GM12878 (cell line): ENCODE results near the gene NOP56. TPM values are rescaled to one million over a fixed set of nuclear protein-coding genes. Genes with fewer than 3 reads are reported as not detected.
A peak's percentile ranks its signal among the peaks of the same experiment; 100 is the strongest.

Experiments
- ATAC-seq: fragments of 200-7000 bp; cut with Tn5 transposase; 3 replicates; pipeline ENCODE4 v1.9.1; 2020; ENCODE audit warnings: mild to moderate bottlenecking, moderate library complexity
- BruUV-seq: library from RNA; stranded (reverse); fragments of 400-500 nt; replicated peaks from 2 replicates; lab custom pipeline; 2021; lab: Mats Ljungman, UMichigan
- CTCF ChIA-PET: fragments of 300-600 bp; sonication (Branson Sonifier 250); formaldehyde crosslinking; extraction: SDS; loops from one replicate; lab custom pipeline; 2021; ENCODE audit warnings: inconsistent platforms; lab: Yijun Ruan, JAX
- POLR2A ChIA-PET: fragments of 350-600 bp; formaldehyde crosslinking; extraction: SDS; loops from one replicate; lab custom pipeline; 2021; ENCODE audit warnings: inconsistent platforms; lab: Charles Lee
- RAD21 ChIA-PET: fragments of 300-600 bp; sonication (Branson Sonifier 250); formaldehyde crosslinking; loops from one replicate; lab custom pipeline; 2023; ENCODE audit warnings: antibody characterized with exemption; ENCODE audit not compliant: unreplicated experiment; lab: Charles Lee
- SMC1A ChIA-PET: fragments of 300-600 bp; sonication (Branson Sonifier 250); formaldehyde crosslinking; loops from one replicate; lab custom pipeline; 2023; ENCODE audit not compliant: unreplicated experiment, uncharacterized antibody; lab: Charles Lee
- DNase-seq: peaks from one replicate; pipeline ENCODE4 v3.0.0-alpha.2; 2011; ENCODE audit warnings: low read depth, low spot score
- FAIRE-seq: peaks from 3 replicates; lab custom pipeline; 2011; peaks lifted over from hg19 to GRCh38; lab: Jason Lieb, UNC
- H2AFZ ChIP-seq: 2 replicates; pipeline ENCODE4 v1.6.0; 2011; ENCODE audit warnings: low read depth, low read length, control low read depth; ENCODE audit not compliant: control insufficient read depth
- H3K27ac ChIP-seq: 2 replicates; pipeline ENCODE4 v1.5.1; 2011; ENCODE audit warnings: control low read depth; ENCODE audit not compliant: control insufficient read depth, insufficient read depth
- H3K27me3 ChIP-seq, 2 experiments: replicated peaks in 1 of 2; 2 replicates each; pipeline versions ENCODE4 v1.6.0 to v1.6.1; 2011; ENCODE audit warnings: low read length in 1 of 2; ENCODE audit not compliant: control insufficient read depth in 2 of 2, insufficient read depth in 2 of 2
- H3K36me3 ChIP-seq, 2 experiments: 2 replicates each; pipeline ENCODE4 v1.5.1; 2011; ENCODE audit warnings: low read length in 1 of 2; ENCODE audit not compliant: control insufficient read depth in 2 of 2, insufficient read depth in 2 of 2
- H3K4me1 ChIP-seq: 2 replicates; pipeline ENCODE4 v1.6.1; 2011; ENCODE audit warnings: mild to moderate bottlenecking, low read length, moderate library complexity, mixed read lengths; ENCODE audit not compliant: control insufficient read depth, insufficient read depth
- H3K4me2 ChIP-seq: 2 replicates; pipeline ENCODE4 v1.6.0; 2011; ENCODE audit warnings: control low read depth; ENCODE audit not compliant: control insufficient read depth, insufficient read depth
- H3K4me3 ChIP-seq: fragments of 200-600 bp; sonication (generic); 2 replicates; pipeline ENCODE4 v1.5.1; 2016
- H3K79me2 ChIP-seq: 2 replicates; pipeline ENCODE4 v1.6.0; 2011; ENCODE audit warnings: low read length; ENCODE audit not compliant: control insufficient read depth, insufficient read depth
- H3K9ac ChIP-seq: 2 replicates; pipeline ENCODE4 v1.8.0; 2011; ENCODE audit warnings: low read length, control low read depth, mixed read lengths; ENCODE audit not compliant: control insufficient read depth, insufficient read depth
- H3K9me3 ChIP-seq: replicated peaks from 3 replicates; pipeline ENCODE4 v1.5.1; 2011; ENCODE audit warnings: mild to moderate bottlenecking, low read length; ENCODE audit not compliant: control insufficient read depth, insufficient read depth
- H4K20me1 ChIP-seq: 2 replicates; pipeline ENCODE4 v1.6.0; 2011; ENCODE audit not compliant: control insufficient read depth, insufficient read depth
- BACH1 ChIP-seq: fragments of 450-650 bp; IDR thresholded peaks from 2 replicates; pipeline ENCODE4 v1.6.1; 2017; ENCODE audit warnings: mild to moderate bottlenecking, borderline replicate concordance
- CREM ChIP-seq: IDR thresholded peaks from 2 replicates; pipeline ENCODE4 v1.6.1; 2014; ENCODE audit warnings: antibody characterized with exemption, low read depth
- IRF4 ChIP-seq: IDR thresholded peaks from 2 replicates; pipeline ENCODE4 v1.6.1; 2011; ENCODE audit warnings: low read depth, low read length
- KAT2A ChIP-seq: conservative IDR thresholded peaks from 2 replicates; pipeline ENCODE4 v1.6.1; 2011; ENCODE audit warnings: low read depth, low read length; ENCODE audit not compliant: control insufficient read depth
- MEF2A ChIP-seq: IDR thresholded peaks from 2 replicates; pipeline ENCODE4 v1.6.1; 2011; ENCODE audit warnings: low read depth, mild to moderate bottlenecking, low read length, moderate library complexity; ENCODE audit not compliant: insufficient read depth
- MXI1 ChIP-seq: fragments of 150-350 bp; IDR thresholded peaks from 2 replicates; pipeline ENCODE4 v1.6.1; 2011; ENCODE audit warnings: low read depth, mild to moderate bottlenecking, inconsistent platforms, low read length, improper control_type of control experiment
- NFXL1 ChIP-seq: fragments of 450-650 bp; IDR thresholded peaks from 2 replicates; pipeline ENCODE4 v1.6.1; 2017; ENCODE audit warnings: antibody characterized with exemption, mild to moderate bottlenecking, borderline replicate concordance
- RFX5 ChIP-seq: IDR thresholded peaks from 2 replicates; pipeline ENCODE4 v1.6.1; 2011; ENCODE audit warnings: low read depth, low read length, improper control_type of control experiment
- SMARCA5 ChIP-seq: fragments of 450-650 bp; IDR thresholded peaks from 2 replicates; pipeline ENCODE4 v1.6.1; 2017; ENCODE audit warnings: mild to moderate bottlenecking
- TBL1XR1 ChIP-seq: IDR thresholded peaks from 2 replicates; pipeline ENCODE4 v1.6.1; 2012; ENCODE audit warnings: low read depth, low read length, improper control_type of control experiment
- ZBED1 ChIP-seq: IDR thresholded peaks from 2 replicates; pipeline ENCODE4 v1.6.1; 2016; ENCODE audit warnings: borderline replicate concordance
- WGBS: methylation state at CpG from one replicate; pipeline ENCODE4 v1.1.6; 2016; ENCODE audit warnings: low lambda C conversion rate; ENCODE audit not compliant: insufficient replicate concordance, insufficient coverage; ENCODE audit errors: missing lambda C conversion rate; 5-methylcytosine and 5-hydroxymethylcytosine counted together
- in situ Hi-C: fragments of 300-500 bp; cut with MboI; formaldehyde crosslinking; loops from 9 replicates; pipeline ENCODE4 v1.14.3; 2018; ENCODE audit warnings: mixed read lengths
- intact Hi-C: fragments of 100-400 bp; cut with micrococcal nuclease; formaldehyde crosslinking; loops from one replicate; pipeline ENCODE4 v1.14.2; 2022; ENCODE audit not compliant: unreplicated experiment
- polyA plus RNA-seq, 11 experiments: library from polyadenylated mRNA; depleted of rRNA in 4 of 11; unstranded in 6 of 11; stranded (reverse) in 5 of 11; fragments of >200 nt; fragmentation: Nextera tagmentation in 4 of 11; fragmentation: Illumina TruSeq in 1 of 11; extraction: Ambion mirVana in 4 of 11; extraction: Trizol in 1 of 11; gene quantifications; 1 replicate in 1 of 11; 2 replicates in 10 of 11; pipeline versions ENCODE4 v1.2.1 to v1.2.3, GENCODE V29; 2011 to 2016; ENCODE audit warnings: inconsistent platforms in 2 of 11, missing spikeins in 2 of 11, low read depth in 1 of 11
- total RNA-seq, 4 experiments: library from RNA; depleted of rRNA in 3 of 4; stranded (reverse); fragments of >200 nt in 3 of 4; fragmentation: Illumina TruSeq in 1 of 4; extraction: Trizol in 1 of 4; gene quantifications; 2 replicates each; pipeline versions ENCODE4 v1.2.1 to v1.2.3, GENCODE V29; 2013 to 2021
- TF ChIP-seq, protein P1 (sequence below): IDR thresholded peaks from 2 replicates; pipeline ENCODE4 v1.6.1; 2011; ENCODE audit warnings: low read depth, mild to moderate bottlenecking, low read length, moderate library complexity, borderline replicate concordance; ENCODE audit errors: extremely low read depth
- TF ChIP-seq, protein P2 (sequence below): fragments of 150-350 bp; IDR thresholded peaks from 2 replicates; pipeline ENCODE4 v1.6.1; 2014; ENCODE audit warnings: mild to moderate bottlenecking, low read depth, low read length
- TF ChIP-seq, protein P3 (sequence below): fragments of 450-650 bp; IDR thresholded peaks from 2 replicates; pipeline ENCODE4 v1.6.1; 2016; ENCODE audit warnings: mild to moderate bottlenecking, moderate library complexity, borderline replicate concordance

The NOP56 gene
- total and polyA plus RNA-seq, 10 of the 15 experiments (the other 5 are each of a cell fraction or from before 2014, with no cell fraction given), result 254 to 550 (median 464) TPM

DNA sequence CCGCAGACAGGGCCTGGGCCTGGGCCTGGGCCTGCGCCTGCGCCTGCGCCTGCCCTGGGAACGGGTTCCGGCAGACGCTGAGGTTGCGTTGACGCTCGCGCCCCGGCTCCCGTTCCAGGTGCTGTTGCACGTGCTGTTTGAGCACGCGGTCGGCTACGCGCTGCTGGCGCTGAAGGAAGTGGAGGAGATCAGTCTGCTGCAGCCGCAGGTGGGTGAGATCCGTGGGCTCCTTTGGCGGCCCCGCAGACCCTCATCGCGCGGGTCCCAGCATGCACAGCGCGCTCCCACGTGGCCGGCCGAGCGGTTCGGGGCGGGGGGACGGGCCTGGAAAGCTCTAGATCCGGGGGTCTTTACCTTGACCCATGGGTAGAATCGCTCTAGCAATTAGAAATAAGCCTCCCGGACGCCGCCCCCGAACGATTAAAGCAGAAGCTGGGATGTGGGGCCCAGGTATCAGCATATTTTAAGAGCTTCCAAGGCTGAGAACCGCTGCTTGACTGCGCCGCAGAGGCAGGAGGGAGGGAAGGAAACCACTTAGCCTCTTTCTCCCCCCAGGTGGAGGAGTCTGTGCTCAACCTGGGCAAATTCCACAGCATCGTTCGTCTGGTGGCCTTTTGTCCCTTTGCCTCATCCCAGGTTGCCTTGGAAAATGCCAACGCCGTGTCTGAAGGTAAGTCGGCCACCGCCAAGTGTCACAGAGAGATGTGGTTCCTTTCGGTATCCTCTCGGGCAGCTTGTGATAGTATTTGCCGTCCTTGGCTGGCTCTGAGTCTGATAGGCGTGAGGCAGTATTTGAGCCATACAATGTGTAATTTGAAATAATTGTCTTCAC lies 508 bp downstream of the NOP56 start (continued):
- TF ChIP-seq RFX5 (no peak), SMARCA5 (no peak), IRF4 (no peak), KAT2A (no peak), MEF2A (no peak), MXI1 (peak; percentile 72)
- TF ChIP-seq, protein P1, sequence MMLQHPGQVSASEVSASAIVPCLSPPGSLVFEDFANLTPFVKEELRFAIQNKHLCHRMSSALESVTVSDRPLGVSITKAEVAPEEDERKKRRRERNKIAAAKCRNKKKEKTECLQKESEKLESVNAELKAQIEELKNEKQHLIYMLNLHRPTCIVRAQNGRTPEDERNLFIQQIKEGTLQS, result 0 out of 2 replicates have a peak, but pooled peaks have one; percentile 10
- TF ChIP-seq, all 136 proteins: peak for 24

DNA sequence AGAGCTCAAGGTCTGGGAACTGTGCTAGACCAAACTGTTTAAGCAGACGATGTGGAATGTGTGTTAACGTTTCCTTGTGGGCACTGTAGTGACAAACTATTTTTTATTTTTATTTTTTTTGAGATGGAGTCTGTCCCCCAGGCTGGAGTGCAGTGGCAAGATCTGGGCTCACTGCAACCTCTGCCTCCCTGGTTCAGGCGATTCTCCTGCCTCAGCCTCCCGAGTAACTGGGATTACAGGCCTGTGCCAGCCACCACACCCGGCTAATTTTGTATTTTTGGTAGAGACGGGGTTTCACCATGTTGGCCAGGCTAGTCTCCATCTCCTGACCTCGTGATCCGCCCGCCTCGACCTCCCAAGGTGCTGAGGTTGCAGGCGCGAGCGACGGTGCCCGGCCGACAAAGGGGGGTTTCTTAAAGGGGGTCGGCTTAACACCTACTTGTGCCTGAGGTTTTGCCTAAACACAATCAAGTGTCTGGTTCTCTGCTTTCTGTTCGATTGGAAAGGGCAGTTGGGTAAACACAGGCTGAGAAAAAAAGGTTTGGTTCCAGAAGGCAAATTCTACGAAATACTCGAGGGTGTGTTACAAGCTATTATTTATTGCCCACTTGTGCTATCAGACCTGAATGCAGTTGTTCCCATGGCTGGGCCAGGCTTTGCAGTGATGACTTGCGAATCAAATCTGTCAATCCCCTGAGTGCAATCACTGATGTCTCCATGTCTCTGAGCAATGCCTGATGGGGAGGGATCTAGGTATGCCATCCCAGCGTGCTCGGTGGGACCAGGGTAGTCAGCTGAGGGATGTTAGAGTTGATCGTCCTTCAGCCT lies 1.3 kb downstream of the NOP56 start:
- ATAC-seq (no peak), FAIRE-seq (no peak), DNase-seq (no peak)
- 1% methylated on average over 24 of the region's 24 CpGs for WGBS
- Histone ChIP-seq H3K4me1 (peaks cover 13% of the 10 kb centered on the region), H3K27me3 (no peaks in the 10 kb centered on the region), H3K36me3 (peaks cover 29 to 37% of the 10 kb centered on the region in 2 experiments), H2AFZ (no peak overlapping the region; the same call in 1 of the 2 replicates), H4K20me1 (peaks cover 17% of the 10 kb centered on the region), H3K9me3 (no peaks in the 10 kb centered on the region), H3K27ac (peak overlapping the region; percentile 84), H3K4me3 (peak overlapping the region; percentile 95), H3K9ac (peak overlapping the region; percentile 95), H3K4me2 (peak overlapping the region; percentile 95), H3K79me2 (peaks cover 52% of the 10 kb centered on the region)
- RAD21 ChIA-PET, result no interaction called here
- in situ Hi-C loops (no loop called here), intact Hi-C loops (loop anchor here (2.0 to 5.0 kb wide), 2 partner anchors 129 to 181 kb away; partner anchors contain the start of gene SNRPB)
- POLR2A ChIA-PET, result interaction anchor here (0.6 to 5.6 kb wide), 5 partner anchors 11 to 187 kb away, joined by 3 to 47 read pairs (median 5); partner anchors contain the start of genes IDH3B, PCED1A, SNRPB and VPS16
- SMC1A ChIA-PET, result interaction anchor here (0.6 to 4.9 kb wide), 2 partner anchors 11 to 132 kb away, joined by 7 to 25 read pairs; partner anchors contain the start of gene IDH3B
- BruUV-seq, result no TSS peak
- CTCF ChIA-PET, result interaction anchor here (1.0 to 1.9 kb wide), 4 partner anchors 10 to 347 kb away, joined by 4 to 9 read pairs (median 6); partner anchors contain the start of gene IDH3B
- TF ChIP-seq, protein P2, sequence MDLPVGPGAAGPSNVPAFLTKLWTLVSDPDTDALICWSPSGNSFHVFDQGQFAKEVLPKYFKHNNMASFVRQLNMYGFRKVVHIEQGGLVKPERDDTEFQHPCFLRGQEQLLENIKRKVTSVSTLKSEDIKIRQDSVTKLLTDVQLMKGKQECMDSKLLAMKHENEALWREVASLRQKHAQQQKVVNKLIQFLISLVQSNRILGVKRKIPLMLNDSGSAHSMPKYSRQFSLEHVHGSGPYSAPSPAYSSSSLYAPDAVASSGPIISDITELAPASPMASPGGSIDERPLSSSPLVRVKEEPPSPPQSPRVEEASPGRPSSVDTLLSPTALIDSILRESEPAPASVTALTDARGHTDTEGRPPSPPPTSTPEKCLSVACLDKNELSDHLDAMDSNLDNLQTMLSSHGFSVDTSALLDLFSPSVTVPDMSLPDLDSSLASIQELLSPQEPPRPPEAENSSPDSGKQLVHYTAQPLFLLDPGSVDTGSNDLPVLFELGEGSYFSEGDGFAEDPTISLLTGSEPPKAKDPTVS, result no peak
- TF ChIP-seq BACH1 (no peak), TBL1XR1 (no peak), ZBED1 (no peak), NFXL1 (no peak), CREM (no peak)
- TF ChIP-seq, protein P3, sequence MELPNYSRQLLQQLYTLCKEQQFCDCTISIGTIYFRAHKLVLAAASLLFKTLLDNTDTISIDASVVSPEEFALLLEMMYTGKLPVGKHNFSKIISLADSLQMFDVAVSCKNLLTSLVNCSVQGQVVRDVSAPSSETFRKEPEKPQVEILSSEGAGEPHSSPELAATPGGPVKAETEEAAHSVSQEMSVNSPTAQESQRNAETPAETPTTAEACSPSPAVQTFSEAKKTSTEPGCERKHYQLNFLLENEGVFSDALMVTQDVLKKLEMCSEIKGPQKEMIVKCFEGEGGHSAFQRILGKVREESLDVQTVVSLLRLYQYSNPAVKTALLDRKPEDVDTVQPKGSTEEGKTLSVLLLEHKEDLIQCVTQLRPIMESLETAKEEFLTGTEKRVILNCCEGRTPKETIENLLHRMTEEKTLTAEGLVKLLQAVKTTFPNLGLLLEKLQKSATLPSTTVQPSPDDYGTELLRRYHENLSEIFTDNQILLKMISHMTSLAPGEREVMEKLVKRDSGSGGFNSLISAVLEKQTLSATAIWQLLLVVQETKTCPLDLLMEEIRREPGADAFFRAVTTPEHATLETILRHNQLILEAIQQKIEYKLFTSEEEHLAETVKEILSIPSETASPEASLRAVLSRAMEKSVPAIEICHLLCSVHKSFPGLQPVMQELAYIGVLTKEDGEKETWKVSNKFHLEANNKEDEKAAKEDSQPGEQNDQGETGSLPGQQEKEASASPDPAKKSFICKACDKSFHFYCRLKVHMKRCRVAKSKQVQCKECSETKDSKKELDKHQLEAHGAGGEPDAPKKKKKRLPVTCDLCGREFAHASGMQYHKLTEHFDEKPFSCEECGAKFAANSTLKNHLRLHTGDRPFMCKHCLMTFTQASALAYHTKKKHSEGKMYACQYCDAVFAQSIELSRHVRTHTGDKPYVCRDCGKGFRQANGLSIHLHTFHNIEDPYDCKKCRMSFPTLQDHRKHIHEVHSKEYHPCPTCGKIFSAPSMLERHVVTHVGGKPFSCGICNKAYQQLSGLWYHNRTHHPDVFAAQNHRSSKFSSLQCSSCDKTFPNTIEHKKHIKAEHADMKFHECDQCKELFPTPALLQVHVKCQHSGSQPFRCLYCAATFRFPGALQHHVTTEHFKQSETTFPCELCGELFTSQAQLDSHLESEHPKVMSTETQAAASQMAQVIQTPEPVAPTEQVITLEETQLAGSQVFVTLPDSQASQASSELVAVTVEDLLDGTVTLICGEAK, result no peak
